HCT116 (cell line): ENCODE results near the gene GLA.

Experiments used
- EZH2phosphoT487 ChIP-seq: fragments of 200-600 bp; IDR thresholded peaks from 2 replicates; pipeline ENCODE4 v1.6.1; 2018; ENCODE audit warnings: antibody characterized with exemption, borderline replicate concordance
- FOSL1 ChIP-seq: IDR thresholded peaks from 2 replicates; pipeline ENCODE4 v1.6.1; 2012; ENCODE audit warnings: low read depth
- TF ChIP-seq, protein P1 (sequence below): IDR thresholded peaks from 2 replicates; pipeline ENCODE4 v1.6.1; 2012

DNA sequence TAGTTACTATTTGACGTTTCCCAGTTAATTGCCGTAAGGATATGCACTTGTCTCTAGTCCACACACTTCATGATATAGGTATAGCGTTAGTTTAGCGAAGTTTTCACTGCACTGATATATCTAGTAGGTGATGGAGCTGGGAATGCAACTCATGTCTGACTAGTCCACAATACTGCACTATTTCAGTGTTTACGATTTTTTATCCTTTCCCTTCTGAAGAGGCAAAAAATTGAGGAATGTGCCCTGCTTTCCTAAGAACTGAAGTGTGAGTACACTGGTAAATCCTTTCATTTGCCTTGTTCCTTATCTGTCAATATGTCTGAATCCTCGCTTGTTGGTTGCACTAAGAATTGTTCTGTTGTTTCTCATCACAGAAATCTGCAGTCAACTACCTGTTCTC is 15.9 kb downstream of the GLA start:
- no peak for TF ChIP-seq EZH2phosphoT487
- no peak for TF ChIP-seq FOSL1
- TF ChIP-seq, protein P1, sequence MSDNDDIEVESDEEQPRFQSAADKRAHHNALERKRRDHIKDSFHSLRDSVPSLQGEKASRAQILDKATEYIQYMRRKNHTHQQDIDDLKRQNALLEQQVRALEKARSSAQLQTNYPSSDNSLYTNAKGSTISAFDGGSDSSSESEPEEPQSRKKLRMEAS: no peak
